Activated naive CD4-positive, alpha-beta T cell treated with anti-CD3 and anti-CD28 coated beads, Interleukin-2, amount 50 U/mL, for 72 hours (primary cell): Measurements from ENCODE around the gene GPHA2. TPM values are rescaled to one million over a fixed set of nuclear protein-coding genes. Genes with fewer than 3 reads are reported as not detected.

ENCODE experiments used
- ATAC-seq, 2 donors: fragments of 150-1000 bp; cut with Tn5 transposase; 2 replicates each; pipeline ENCODE4 v1.10.0; 2021; ENCODE audit warnings: mild to moderate bottlenecking in 2 of 2, moderate library complexity in 2 of 2
- DNase-seq, 2 donors: peaks; one replicate each; pipeline ENCODE4 v3.0.0; 2021 to 2022; ENCODE audit warnings: low spot score in 2 of 2
- H3K27ac Mint-ChIP-seq, 2 donors: one replicate each; pipeline ENCODE4 v1.8.0; 2022; ENCODE audit warnings: mild to moderate bottlenecking in 2 of 2, mixed read lengths in 2 of 2
- H3K36me3 Mint-ChIP-seq, 2 donors: one replicate each; pipeline ENCODE4 v1.8.0; 2022; ENCODE audit warnings: mixed read lengths in 2 of 2
- H3K9me3 Mint-ChIP-seq, 2 donors: one replicate each; pipeline ENCODE4 v1.8.0; 2022; ENCODE audit warnings: mixed read lengths in 2 of 2
- total RNA-seq, 2 donors: library from RNA; stranded (reverse); gene quantifications; one replicate each; pipeline ENCODE4 v1.2.3, GENCODE V29; 2022

The GPHA2 gene
- total RNA-seq, 2 donors from 2014 or later: not detected

- DNase-seq (no peak), ATAC-seq (no peak)
- Mint-ChIP-seq H3K36me3 (peaks cover 0 to 5% of the 10 kb centered on the region in 2 donors), H3K9me3 (no peaks in the 10 kb centered on the region), H3K27ac (peak overlapping the region; percentile 41 to 95)
These were observed 33.4 kb downstream of the GPHA2 start for GRCh38 chr11:64902102-64902900.

DNA sequence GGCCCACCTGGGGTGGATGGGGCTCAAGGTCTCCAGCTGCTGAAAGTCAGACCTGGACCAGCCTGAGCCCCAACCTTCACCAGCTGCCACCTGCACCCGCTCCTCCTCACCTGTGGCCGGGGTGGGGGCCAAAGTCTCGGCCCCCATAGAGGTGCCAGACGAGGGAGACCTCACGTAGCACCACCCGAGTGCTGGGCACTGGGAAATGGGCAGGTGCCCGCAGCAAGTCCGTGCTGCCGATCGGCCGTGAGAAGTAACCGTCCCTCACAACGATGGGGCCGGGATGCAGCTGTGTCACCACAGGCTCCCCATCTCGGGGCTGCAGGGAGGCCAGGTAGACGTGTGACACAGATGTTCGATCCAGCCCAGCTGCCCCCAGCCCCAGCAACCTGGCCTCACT is 34.9 kb downstream of the GPHA2 start:
- no peak for DNase-seq
- peak in 1 of 2 donors; percentile 3 for ATAC-seq
- Mint-ChIP-seq H3K9me3 (no peaks in the 10 kb centered on the region), H3K36me3 (peaks cover 0 to 5% of the 10 kb centered on the region in 2 donors), H3K27ac (no peak overlapping the region)

DNA sequence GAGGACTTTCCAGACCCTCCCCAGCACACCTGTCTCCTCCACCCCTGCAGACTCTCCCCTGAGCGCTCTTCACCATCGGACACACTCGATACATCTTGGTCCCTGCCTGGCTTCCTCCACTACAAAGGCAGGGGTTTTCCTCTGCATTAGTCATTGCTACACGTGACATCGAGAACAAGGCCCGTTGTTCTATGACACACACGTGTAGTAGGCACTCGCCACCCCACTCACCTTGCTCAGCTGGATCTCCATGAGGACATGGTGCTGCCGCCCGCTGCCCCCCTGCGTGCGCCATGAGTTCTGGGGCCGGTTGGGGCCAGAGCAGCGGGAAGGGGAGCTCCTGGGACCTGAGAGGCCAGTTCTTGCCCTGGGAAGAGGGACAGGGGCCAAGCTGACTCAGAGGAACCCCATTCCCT is 35.4 kb downstream of the GPHA2 start:
- H3K36me3 Mint-ChIP-seq: peaks cover 0 to 5% of the 10 kb centered on the region in 2 donors
- peak overlapping the region; percentile 17 to 62 for H3K27ac Mint-ChIP-seq
- ATAC-seq: peak; percentile 99 to 100
- no peaks in the 10 kb centered on the region for H3K9me3 Mint-ChIP-seq
- peak; percentile 58 to 71 for DNase-seq

- Mint-ChIP-seq H3K36me3 (peaks cover 0 to 5% of the 10 kb centered on the region in 2 donors), H3K27ac (no peak overlapping the region), H3K9me3 (no peaks in the 10 kb centered on the region)
- no peak for ATAC-seq
- DNase-seq: no peak
These were observed 37.2 kb downstream of the GPHA2 start for GRCh38 chr11:64898541-64898940.

- ATAC-seq (no peak), DNase-seq (no peak)
- peaks cover 0 to 5% of the 10 kb centered on the region in 2 donors for H3K36me3 Mint-ChIP-seq
- H3K27ac Mint-ChIP-seq: no peak overlapping the region
- no peaks in the 10 kb centered on the region for H3K9me3 Mint-ChIP-seq
These were observed 37.6 kb downstream of the GPHA2 start for GRCh38 chr11:64898076-64898445.

DNA sequence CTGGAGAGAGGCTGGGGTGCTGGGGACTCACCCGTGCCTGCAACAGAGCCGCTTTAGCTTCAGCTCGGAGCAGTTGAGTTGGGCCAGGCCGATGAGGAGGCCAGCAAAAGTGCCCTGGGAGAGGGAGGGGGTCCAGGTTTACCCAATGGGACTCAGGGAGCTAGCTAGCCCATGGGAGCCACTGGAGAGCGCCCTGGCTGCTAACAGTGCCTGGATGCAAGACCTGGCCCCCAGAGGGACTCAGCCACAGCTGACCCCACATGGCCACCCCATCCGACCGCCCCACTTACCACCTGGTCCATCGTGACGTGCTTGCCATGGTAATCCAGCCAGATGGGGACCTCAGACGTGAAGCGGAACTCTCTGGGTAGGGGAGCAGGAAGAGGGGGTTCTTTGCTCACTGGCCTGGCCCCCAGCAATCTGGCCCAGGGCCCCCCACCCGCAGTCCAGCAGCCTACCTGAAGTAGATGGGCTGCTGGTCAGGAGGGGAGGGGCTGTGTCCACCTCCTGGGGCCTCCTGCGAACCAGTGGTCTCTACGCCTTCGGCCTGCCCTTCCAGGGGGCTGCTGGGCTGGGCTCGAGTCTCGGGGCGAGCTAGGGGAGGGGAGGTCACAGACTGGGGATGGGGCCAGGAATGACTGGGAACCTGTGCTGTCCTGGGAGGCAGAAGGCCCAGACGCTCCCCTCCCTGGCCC is 38.2 kb downstream of the GPHA2 start:
- peaks cover 0 to 5% of the 10 kb centered on the region in 2 donors for H3K36me3 Mint-ChIP-seq

DNA sequence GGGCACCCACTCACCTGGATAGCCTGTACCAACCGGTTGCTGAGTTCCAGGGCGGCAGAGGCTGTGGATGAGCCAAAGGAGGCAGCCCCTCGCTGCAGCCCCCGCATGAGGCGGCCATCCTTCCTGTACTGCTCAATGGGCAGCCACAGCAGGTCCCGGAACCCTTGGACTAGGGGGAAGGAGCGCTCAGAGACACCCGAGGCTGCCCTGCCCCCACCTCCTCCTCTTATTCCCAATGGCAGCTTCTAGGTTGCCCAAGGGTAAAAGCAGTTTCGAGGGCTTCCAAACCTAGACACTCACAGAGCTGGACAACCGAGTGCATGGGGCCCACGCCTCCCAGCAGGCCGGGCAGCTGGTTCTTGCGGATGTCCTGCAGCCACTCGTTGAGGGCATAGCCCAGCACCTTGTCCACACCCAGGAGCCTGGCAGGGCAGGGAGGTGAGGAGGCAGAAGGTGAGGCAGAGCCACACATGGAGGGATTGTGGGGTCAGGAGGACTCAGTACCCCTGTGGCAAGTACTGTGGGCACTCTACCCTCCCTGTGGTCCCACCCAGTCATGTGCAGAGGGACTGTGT is 39.2 kb downstream of the GPHA2 start:
- Mint-ChIP-seq H3K9me3 (no peaks in the 10 kb centered on the region), H3K27ac (peak overlapping the region in 1 of 2 donors; percentile 18), H3K36me3 (peaks cover 0 to 5% of the 10 kb centered on the region in 2 donors)
- ATAC-seq (no peak), DNase-seq (no peak)

More for the DNA sequence above, 38.2 kb downstream of the GPHA2 start:
- no peaks in the 10 kb centered on the region for H3K9me3 Mint-ChIP-seq
- no peak for DNase-seq
- no peak for ATAC-seq
- H3K27ac Mint-ChIP-seq: no peak overlapping the region

DNA sequence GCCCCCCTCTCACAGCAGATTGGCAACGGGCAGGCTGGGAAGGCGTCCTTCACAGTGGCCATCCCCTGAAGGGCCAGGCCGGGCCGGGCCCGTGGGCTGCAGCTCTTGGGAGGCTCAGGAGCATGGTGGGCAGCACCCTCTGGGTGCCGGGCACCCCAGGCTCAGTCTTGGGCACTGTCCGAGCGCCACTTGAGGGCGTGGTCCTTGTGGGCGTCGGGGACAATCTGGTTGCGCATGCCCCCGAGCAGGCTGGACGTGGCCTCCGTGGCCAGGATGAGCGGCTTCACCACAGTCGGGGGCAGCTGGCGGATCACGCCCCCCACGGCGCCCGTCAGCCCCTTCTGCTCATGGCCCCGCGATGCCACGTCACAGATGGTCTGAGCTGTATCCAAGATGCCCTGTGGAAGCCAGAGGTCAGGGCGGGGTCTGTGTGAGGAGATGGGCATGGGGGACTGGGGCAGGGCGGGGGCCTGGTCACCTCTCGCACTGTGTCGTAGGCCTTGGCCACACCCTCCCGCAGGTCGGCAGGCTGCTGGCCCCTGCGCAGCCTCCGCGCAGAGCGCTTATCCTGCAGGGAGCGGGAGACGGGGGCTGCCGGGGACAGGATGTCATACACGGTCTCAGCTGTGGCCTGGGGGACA is 40.8 kb downstream of the GPHA2 start:
- Mint-ChIP-seq H3K9me3 (no peaks in the 10 kb centered on the region), H3K36me3 (peaks cover 0 to 5% of the 10 kb centered on the region in 2 donors), H3K27ac (peak overlapping the region in 1 of 2 donors; percentile 39)
- ATAC-seq (no peak), DNase-seq (no peak)

DNA sequence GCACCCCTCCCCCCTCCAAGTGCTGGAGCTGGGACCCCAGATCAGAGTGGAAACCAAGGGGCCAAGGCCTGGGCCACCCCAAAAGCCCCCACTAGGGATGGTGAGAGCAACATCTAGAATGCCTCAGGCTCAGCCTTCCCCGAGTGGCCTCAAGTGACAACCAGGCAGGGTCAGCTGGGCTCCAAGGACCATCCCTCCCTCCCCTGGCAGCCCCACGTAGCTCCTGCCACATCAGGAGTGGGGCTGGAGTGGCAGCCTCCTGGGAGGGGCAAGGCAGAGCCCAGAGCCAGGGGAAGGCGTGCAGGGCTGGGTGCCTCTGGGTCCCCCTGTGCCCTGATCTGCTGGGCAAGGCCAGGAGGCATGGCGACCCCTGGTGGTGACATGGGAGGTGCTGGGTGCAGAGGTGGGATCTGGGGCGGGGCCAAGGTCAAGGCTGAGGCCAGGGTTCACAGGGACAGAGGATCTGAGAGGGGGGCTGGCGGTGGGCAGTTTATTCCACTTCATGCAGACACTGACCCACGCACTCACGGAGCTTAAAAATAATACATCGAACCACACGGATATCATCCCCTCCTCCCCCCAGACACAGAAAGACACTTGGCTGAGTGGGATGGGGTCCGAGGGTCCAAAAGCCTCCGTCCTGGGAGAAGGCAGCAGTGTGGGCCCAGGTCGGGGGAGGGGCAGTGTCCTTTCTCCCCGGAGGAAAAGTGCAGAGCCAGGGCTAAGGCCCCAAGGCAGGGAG is 41.5 kb downstream of the GPHA2 start:
- Mint-ChIP-seq H3K36me3 (peaks cover 0 to 2% of the 10 kb centered on the region in 2 donors), H3K27ac (peak overlapping the region in 1 of 2 donors; percentile 39), H3K9me3 (no peaks in the 10 kb centered on the region)
- DNase-seq (peak; percentile 83 to 97), ATAC-seq (peak; percentile 96 to 97)

- DNase-seq: no peak
- no peak for ATAC-seq
- H3K9me3 Mint-ChIP-seq: no peaks in the 10 kb centered on the region
- H3K36me3 Mint-ChIP-seq: no peaks in the 10 kb centered on the region
- H3K27ac Mint-ChIP-seq: peak overlapping the region in 1 of 2 donors; percentile 39
These were observed 42.3 kb downstream of the GPHA2 start for GRCh38 chr11:64893194-64894069.

GRCh38 chr11:64892838-64893193 is 42.9 kb downstream of the GPHA2 start:
- ATAC-seq (no peak), DNase-seq (no peak)
- no peak overlapping the region for H3K27ac Mint-ChIP-seq
- no peaks in the 10 kb centered on the region for H3K36me3 Mint-ChIP-seq
- no peaks in the 10 kb centered on the region for H3K9me3 Mint-ChIP-seq

DNA sequence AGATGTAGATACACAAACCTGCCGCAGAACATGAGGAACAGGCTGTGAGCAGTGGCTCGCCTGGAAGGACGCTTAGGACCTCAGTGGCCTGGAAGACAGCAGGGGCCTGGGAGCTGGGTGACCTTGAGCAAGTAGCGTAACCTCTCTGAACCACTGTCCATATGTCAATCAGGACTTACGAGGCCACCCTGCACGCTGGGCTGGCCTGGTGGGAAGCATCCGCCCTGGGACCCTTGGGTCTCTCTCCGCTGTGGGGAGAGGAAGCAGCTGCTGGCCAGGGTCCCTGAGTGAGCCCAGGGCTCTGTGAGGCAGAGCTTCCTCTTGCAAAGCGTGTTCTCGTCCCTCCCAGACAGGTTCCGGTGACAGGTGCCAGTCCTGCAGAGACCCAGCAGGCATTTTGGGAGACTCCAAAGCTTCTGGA is 43.3 kb downstream of the GPHA2 start:
- DNase-seq: no peak
- H3K9me3 Mint-ChIP-seq: no peaks in the 10 kb centered on the region
- H3K27ac Mint-ChIP-seq: peak overlapping the region; percentile 30 to 33
- no peaks in the 10 kb centered on the region for H3K36me3 Mint-ChIP-seq
- no peak for ATAC-seq

- no peaks in the 10 kb centered on the region for H3K36me3 Mint-ChIP-seq
- peak overlapping the region; percentile 30 to 44 for H3K27ac Mint-ChIP-seq
- H3K9me3 Mint-ChIP-seq: no peaks in the 10 kb centered on the region
- DNase-seq (no peak), ATAC-seq (no peak)
These were observed 43.8 kb downstream of the GPHA2 start for GRCh38 chr11:64891880-64892279.

DNA sequence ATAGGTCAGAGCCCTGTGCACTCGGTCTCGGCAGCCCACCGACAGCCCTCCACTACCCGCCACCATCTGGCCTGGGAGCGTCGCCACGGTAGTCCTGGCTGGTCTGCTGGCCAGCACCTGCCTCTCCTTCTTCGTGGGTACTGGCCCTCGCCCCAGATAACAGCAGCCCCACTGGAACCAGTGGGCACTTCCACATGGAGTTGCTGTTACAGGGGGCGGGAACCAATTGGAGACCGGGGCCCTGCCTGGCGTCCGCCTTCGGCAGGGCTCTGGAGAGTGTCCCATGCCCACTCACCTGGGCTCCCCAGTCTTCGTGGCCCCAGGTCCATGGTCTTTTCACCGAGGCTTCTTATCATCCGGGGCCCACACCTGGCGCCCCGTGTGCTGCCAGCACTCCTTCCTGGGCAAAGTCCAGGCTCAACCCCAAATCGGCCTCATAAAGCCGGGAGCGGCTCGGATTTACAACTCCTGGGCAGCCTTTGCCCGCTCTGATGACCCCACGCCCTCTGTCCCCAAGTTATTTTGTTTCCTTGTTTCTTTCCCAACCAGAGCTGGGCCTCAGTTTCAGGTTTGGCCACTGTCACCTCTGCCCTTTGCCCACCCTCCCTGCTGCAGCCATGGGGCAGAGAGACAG is 44.4 kb downstream of the GPHA2 start:
- DNase-seq: no peak
- peak overlapping the region; percentile 30 to 44 for H3K27ac Mint-ChIP-seq
- no peaks in the 10 kb centered on the region for H3K36me3 Mint-ChIP-seq
- no peak for ATAC-seq
- H3K9me3 Mint-ChIP-seq: no peaks in the 10 kb centered on the region

DNA sequence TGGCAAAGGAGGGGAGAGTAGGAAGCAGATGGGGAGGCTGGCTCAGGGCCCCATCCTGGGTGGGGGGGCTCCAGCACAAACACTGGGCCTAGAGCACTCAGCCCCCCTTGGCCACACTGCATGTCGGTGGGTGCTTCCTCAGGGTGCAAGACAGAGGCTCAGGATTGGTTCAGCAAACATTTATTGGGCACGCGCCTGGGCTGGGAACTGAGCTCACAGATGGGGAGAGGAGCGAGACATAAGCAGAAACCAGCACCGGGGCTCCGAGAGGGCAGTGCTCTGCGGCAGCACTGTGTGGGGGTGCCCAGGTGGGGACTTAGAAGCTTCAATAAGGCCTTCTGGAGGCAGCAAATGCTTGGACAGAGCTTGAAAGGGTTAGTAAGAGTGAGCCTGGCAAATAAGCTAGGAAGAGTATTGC is 45.2 kb downstream of the GPHA2 start:
- ATAC-seq (no peak), DNase-seq (no peak)
- no peaks in the 10 kb centered on the region for H3K36me3 Mint-ChIP-seq
- H3K27ac Mint-ChIP-seq: peak overlapping the region in 1 of 2 donors; percentile 72
- no peaks in the 10 kb centered on the region for H3K9me3 Mint-ChIP-seq
